ENCODE measurements around the gene SOX18.
"Not testable (repeated sequence)": the region's sequence is repeated elsewhere in the genome, so short reads cannot be mapped to it uniquely, and the experiment has no call there.

The SOX18 gene

DNA sequence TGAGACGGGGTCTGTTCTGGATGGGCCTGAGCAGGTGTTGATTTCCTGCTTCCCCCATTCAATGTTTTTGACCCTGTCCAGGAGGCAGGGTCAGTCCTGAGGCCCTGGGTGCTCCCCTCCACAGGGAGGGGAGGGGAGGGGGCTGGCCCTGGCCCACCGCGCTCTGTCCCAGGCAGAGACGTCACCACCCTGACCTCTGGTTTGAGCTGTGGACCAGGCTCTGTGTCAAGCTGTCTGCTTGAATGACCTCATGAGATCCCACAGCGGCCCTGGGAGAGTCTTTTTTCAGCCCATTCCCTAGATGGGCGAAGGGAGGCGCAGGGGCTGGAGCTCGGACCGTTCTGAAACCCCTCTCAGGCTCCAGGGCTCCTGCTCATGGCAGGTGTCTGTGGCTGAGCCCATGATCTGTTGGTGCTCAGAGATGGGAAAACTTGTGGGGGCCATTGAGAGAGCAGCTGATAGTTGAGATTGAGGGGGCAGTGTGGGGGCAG, 43.6 kb upstream of the SOX18 start:
- H3K27me3 ChIP-seq: peaks cover 0 to 33% of the 10 kb centered on the region in 2 donors
- no peaks in the 10 kb centered on the region for H3K4me1 ChIP-seq
- intact Hi-C loops (cut with DNase I; ENCODE audit: low total_unique reads): no loop called here
- no peaks in the 10 kb centered on the region for H3K9me3 ChIP-seq
- peaks cover 0 to 3% (median 0%) of the 10 kb centered on the region in 3 donors for H3K36me3 ChIP-seq
- TF ChIP-seq, protein P1, sequence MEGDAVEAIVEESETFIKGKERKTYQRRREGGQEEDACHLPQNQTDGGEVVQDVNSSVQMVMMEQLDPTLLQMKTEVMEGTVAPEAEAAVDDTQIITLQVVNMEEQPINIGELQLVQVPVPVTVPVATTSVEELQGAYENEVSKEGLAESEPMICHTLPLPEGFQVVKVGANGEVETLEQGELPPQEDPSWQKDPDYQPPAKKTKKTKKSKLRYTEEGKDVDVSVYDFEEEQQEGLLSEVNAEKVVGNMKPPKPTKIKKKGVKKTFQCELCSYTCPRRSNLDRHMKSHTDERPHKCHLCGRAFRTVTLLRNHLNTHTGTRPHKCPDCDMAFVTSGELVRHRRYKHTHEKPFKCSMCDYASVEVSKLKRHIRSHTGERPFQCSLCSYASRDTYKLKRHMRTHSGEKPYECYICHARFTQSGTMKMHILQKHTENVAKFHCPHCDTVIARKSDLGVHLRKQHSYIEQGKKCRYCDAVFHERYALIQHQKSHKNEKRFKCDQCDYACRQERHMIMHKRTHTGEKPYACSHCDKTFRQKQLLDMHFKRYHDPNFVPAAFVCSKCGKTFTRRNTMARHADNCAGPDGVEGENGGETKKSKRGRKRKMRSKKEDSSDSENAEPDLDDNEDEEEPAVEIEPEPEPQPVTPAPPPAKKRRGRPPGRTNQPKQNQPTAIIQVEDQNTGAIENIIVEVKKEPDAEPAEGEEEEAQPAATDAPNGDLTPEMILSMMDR (IDR thresholded peaks at IDR 0.05): no peak
- H3K27ac ChIP-seq: no peak overlapping the region
- no peak overlapping the region for H3K4me3 ChIP-seq
- no peak for DNase-seq

DNA sequence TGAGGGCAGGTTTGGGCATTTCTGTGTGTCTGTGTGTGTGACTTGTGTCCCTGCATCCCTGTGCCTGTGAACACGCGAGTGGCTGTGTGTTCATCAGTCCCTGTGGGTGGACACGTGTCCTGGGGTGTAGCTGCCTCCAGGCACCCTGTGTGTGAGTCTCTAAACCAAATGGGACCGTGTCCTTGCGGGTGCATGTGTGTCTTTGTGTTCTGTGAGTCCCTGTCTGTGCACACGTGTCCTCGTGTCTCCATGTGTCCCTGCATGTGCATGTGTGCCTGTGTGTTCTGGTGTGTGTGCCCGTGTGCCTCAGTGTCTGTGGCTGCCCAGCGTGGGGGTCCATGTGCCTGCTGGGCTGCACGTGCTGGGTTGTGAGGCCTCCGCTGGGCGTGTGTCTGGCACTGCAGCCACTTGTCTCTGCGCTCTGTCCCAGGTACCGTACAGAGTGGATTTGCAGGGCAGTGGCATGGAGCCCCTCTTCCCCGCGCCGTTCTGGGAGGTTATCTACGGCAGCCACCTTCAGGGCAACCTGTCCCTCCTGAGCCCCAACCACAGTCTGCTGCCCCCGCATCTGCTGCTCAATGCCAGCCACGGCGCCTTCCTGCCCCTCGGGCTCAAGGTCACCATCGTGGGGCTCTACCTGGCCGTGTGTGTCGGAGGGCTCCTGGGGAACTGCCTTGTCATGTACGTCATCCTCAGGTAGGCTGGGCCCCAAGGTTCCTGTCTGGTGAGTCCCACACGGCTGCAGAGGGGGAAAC, 43.0 kb upstream of the SOX18 start:
- TF ChIP-seq, protein P1 (IDR thresholded peaks at IDR 0.05): no peak
- Histone ChIP-seq H3K27me3 (peaks cover 0 to 35% of the 10 kb centered on the region in 2 donors), H3K36me3 (no peaks in the 10 kb centered on the region), H3K9me3 (no peaks in the 10 kb centered on the region), H3K4me3 (no peak overlapping the region), H3K4me1 (no peaks in the 10 kb centered on the region), H3K27ac (no peak overlapping the region)
- no peak for DNase-seq
- intact Hi-C loops (cut with DNase I; ENCODE audit: low total_unique reads): no loop called here

- TF ChIP-seq, protein P1 (IDR thresholded peaks at IDR 0.05): no peak
- Histone ChIP-seq H3K9me3 (no peaks in the 10 kb centered on the region), H3K27me3 (peaks cover 0 to 37% of the 10 kb centered on the region in 2 donors), H3K4me3 (no peak overlapping the region), H3K4me1 (no peaks in the 10 kb centered on the region), H3K27ac (no peak overlapping the region), H3K36me3 (no peaks in the 10 kb centered on the region)
- intact Hi-C loops (cut with DNase I; ENCODE audit: low total_unique reads): no loop called here
- DNase-seq: no peak
Measured at GRCh38 chr20:64091770-64092169, 42.3 kb upstream of the SOX18 start.

DNA sequence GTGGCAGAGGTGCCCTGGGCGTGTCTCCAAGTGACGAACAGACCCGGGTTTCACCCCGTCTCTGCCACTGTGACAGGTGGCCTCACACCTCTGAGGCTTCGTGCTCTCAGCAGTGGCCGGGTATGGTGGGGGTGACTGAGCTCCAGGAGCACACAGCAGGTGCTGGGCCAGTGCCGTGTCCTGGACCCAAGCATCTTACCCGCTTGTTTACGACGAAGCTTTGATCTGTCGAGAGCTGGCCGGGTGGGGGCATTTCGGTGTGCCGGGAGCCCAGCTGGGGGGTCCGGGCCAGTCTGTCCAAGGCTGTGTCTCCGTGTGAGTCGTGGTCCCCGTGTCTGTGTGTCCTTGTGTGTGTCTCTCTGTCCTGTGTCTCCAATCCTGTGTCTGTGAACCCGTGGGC, 41.9 kb upstream of the SOX18 start:
- Histone ChIP-seq H3K4me1 (no peaks in the 10 kb centered on the region), H3K27me3 (peaks cover 0 to 37% of the 10 kb centered on the region in 2 donors), H3K27ac (no peak overlapping the region), H3K9me3 (no peaks in the 10 kb centered on the region), H3K36me3 (no peaks in the 10 kb centered on the region), H3K4me3 (no peak overlapping the region)
- intact Hi-C loops (cut with DNase I; ENCODE audit: low total_unique reads): no loop called here
- no peak for DNase-seq
- TF ChIP-seq, protein P1 (IDR thresholded peaks at IDR 0.05): no peak

DNA sequence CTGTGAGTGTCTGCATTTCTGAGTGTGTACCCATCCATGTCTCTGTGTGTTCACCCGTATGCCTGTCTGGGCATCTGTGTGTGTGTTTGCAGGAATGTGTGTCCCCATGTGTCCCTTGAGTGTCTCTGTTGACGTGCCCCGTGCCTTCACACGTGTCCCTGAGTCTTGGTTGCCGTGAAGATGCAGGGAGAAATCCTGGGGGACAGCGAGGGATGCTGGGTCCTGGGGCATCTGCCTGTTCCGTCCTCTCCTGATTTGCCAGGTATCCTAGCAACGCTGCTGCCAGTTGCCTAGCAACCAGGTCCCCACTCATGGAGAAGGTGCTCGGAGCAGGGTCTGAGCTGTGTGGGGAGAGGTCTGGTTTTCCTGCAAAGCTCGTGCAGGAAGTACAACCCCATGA, 40.7 kb upstream of the SOX18 start:
- Histone ChIP-seq H3K27ac (no peak overlapping the region), H3K27me3 (peaks cover 0 to 31% of the 10 kb centered on the region in 2 donors), H3K4me1 (peaks cover 0 to under 1% (median 0%) of the 10 kb centered on the region in 4 donors), H3K9me3 (no peaks in the 10 kb centered on the region), H3K36me3 (no peaks in the 10 kb centered on the region), H3K4me3 (no peak overlapping the region)
- DNase-seq: no peak
- intact Hi-C loops (cut with DNase I; ENCODE audit: low total_unique reads): no loop called here
- TF ChIP-seq, protein P1 (IDR thresholded peaks at IDR 0.05): no peak

DNA sequence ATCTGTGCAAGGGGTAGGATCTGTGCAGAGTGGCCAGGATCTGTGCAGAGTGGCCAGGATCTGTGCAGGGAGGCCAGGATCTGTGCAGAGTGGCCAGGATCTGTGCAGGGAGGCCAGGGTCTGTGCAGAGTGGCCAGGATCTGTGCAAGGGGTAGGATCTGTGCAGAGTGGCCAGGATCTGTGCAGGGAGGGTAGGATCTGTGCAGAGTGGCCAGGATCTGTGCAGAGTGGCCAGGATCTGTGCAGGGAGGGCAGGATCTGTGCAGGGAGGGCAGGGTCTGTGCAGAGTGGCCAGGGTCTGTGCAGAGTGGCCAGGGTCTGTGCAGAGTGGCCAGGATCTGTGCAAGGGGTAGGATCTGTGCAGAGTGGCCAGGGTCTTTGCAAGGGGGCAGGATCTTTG, 39.1 kb upstream of the SOX18 start:
- intact Hi-C loops (cut with DNase I; ENCODE audit: low total_unique reads); H3K36me3 ChIP-seq; H3K4me3 ChIP-seq; DNase-seq; H3K9me3 ChIP-seq; H3K27ac ChIP-seq: not testable (repeated sequence)
- H3K4me1 ChIP-seq: peaks cover 0 to 16% (median 6%) of the 10 kb centered on the region in 4 donors
- H3K27me3 ChIP-seq: peaks cover 3 to 46% of the 10 kb centered on the region in 2 donors

DNA sequence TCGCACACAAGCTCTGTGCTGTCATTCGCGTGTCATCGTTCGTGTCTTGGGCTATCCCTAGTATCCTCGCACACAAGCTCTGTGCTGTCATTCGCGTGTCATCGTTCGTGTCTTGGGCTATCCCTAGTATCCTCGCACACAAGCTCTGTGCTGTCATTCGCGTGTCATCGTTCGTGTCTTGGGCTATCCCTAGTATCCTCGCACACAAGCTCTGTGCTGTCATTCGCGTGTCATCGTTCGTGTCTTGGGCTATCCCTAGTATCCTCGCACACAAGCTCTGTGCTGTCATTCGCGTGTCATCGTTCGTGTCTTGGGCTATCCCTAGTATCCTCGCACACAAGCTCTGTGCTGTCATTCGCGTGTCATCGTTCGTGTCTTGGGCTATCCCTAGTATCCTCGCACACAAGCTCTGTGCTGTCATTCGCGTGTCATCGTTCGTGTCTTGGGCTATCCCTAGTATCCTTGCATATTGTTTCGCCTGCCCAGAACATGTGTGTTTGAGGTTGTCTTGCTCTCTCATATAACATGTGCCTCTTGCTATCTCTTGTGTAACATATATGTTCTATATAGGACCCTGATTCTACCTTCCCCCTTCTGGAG, 37.9 kb upstream of the SOX18 start:
- intact Hi-C loops (cut with DNase I; ENCODE audit: low total_unique reads); DNase-seq; H3K36me3 ChIP-seq; H3K27ac ChIP-seq; H3K4me3 ChIP-seq; H3K9me3 ChIP-seq: not testable (repeated sequence)
- Histone ChIP-seq H3K4me1 (peaks cover 0 to 25% (median 13%) of the 10 kb centered on the region in 4 donors), H3K27me3 (peaks cover 3 to 50% of the 10 kb centered on the region in 2 donors)
